Skeletal muscle satellite cell (primary cell): ENCODE measurements around the gene C2orf78. TPM values are rescaled to one million over a fixed set of nuclear protein-coding genes. Genes with fewer than 3 reads are reported as not detected.
"Not testable (repeated sequence)": the region's sequence is repeated elsewhere in the genome, so short reads cannot be mapped to it uniquely, and the experiment has no call there.

ENCODE experiments used
- H3K27me3 ChIP-seq: 2 replicates; pipeline ENCODE4 v1.7.0; 2013; ENCODE audit warnings: low read length; ENCODE audit not compliant: control insufficient read depth, insufficient read depth
- H3K36me3 ChIP-seq: 2 replicates; pipeline ENCODE4 v1.7.0; 2013; ENCODE audit warnings: mild to moderate bottlenecking, control low read depth, low read length; ENCODE audit not compliant: insufficient read depth
- H3K4me1 ChIP-seq: 2 replicates; pipeline ENCODE4 v1.7.0; 2013; ENCODE audit warnings: low read length; ENCODE audit not compliant: control insufficient read depth, insufficient read depth
- H3K4me2 ChIP-seq: 2 replicates; pipeline ENCODE4 v1.7.0; 2013; ENCODE audit warnings: mild to moderate bottlenecking, low read length
- H3K4me3 ChIP-seq: 2 replicates; pipeline ENCODE4 v1.7.0; 2013; ENCODE audit warnings: low read length
- H3K9ac ChIP-seq: 2 replicates; pipeline ENCODE4 v1.7.0; 2013; ENCODE audit warnings: mild to moderate bottlenecking, low read depth, low read length, moderate library complexity
- H3K9me3 ChIP-seq: replicated peaks from 2 replicates; pipeline ENCODE4 v1.7.0; 2013; ENCODE audit warnings: mild to moderate bottlenecking, control low read depth, low read length
- total RNA-seq: library from RNA; depleted of rRNA; stranded (reverse); fragments of >200 nt; gene quantifications from 2 replicates; pipeline ENCODE4 v1.2.3, GENCODE V29; 2012; rRNA removed

The C2orf78 gene
- total RNA-seq, result not detected in 2 replicates

GRCh38 chr2:73783883-73784282, at the start of gene C2orf78:
Gene C2orf78 (plus strand): TSS chr2:73784183. CDS start chr2:73784310, 127 bp downstream.
- H3K9ac ChIP-seq, H3K27me3 ChIP-seq: not testable (repeated sequence)

DNA sequence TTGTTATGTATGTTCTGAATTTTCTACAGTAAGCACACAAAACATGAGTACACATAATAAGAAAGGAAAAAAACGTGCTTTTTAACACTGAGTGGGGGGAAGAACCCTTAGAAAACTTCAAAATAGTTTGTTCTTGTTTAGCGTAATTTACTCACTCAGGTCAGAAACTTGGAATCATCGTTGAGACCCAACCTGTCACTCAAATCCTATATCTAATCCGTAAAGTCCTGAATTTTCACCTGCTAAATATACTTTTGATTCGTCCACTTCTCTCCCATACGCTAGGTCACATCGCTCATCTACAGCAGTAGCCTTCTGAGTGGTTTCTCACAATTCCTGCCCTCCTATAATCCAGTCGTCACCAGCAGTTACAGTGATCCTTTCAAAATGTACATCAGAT, 47.6 kb upstream of the C2orf78 start:
- peak overlapping the region; percentile 85 for H3K9ac ChIP-seq
- peak overlapping the region; percentile 92 for H3K4me2 ChIP-seq
- H3K4me1 ChIP-seq, result peaks cover 13% of the 10 kb centered on the region
- no peaks in the 10 kb centered on the region for H3K27me3 ChIP-seq
- peaks cover 17% of the 10 kb centered on the region for H3K36me3 ChIP-seq
- peak overlapping the region; percentile 86 for H3K4me3 ChIP-seq
- no peaks in the 10 kb centered on the region for H3K9me3 ChIP-seq

More at GRCh38 chr2:73783883-73784282, at the start of gene C2orf78:
- H3K4me2 ChIP-seq, H3K4me3 ChIP-seq, H3K36me3 ChIP-seq, H3K4me1 ChIP-seq, H3K9me3 ChIP-seq: not testable (repeated sequence)

- Histone ChIP-seq H3K4me1 (peaks cover 13% of the 10 kb centered on the region), H3K4me2 (peak within 1 kb of the TSS; percentile 92), H3K27me3 (no peaks in the 10 kb centered on the region), H3K4me3 (peak within 1 kb of the TSS; percentile 86), H3K9me3 (no peaks in the 10 kb centered on the region), H3K9ac (peak within 1 kb of the TSS; percentile 85), H3K36me3 (peaks cover 19% of the 10 kb centered on the region)
These were observed 46.9 kb upstream of the C2orf78 start, which contains the start of gene TPRKB for GRCh38 chr2:73736855-73737779. Gene TPRKB (minus strand): TSS chr2:73737345. CDS start chr2:73734569, 2,776 bp downstream.

- no peak overlapping the region for H3K9ac ChIP-seq
- H3K9me3 ChIP-seq, result no peaks in the 10 kb centered on the region
- peaks cover 13% of the 10 kb centered on the region for H3K36me3 ChIP-seq
- no peaks in the 10 kb centered on the region for H3K27me3 ChIP-seq
- H3K4me3 ChIP-seq, result no peak overlapping the region
- no peak overlapping the region for H3K4me2 ChIP-seq
- peaks cover 13% of the 10 kb centered on the region for H3K4me1 ChIP-seq
These were observed 44.9 kb upstream of the C2orf78 start for GRCh38 chr2:73739101-73739500.

GRCh38 chr2:73740767-73741166, 43.2 kb upstream of the C2orf78 start:
- Histone ChIP-seq H3K9ac (no peak overlapping the region), H3K4me2 (no peak overlapping the region), H3K9me3 (no peaks in the 10 kb centered on the region), H3K4me3 (no peak overlapping the region), H3K36me3 (peaks cover 8% of the 10 kb centered on the region), H3K27me3 (no peaks in the 10 kb centered on the region), H3K4me1 (peaks cover 12% of the 10 kb centered on the region)

GRCh38 chr2:73746015-73746876, 37.7 kb upstream of the C2orf78 start:
- no peak overlapping the region for H3K4me3 ChIP-seq
- no peaks in the 10 kb centered on the region for H3K4me1 ChIP-seq
- H3K4me2 ChIP-seq, result no peak overlapping the region
- no peak overlapping the region for H3K9ac ChIP-seq
- no peaks in the 10 kb centered on the region for H3K27me3 ChIP-seq
- H3K36me3 ChIP-seq, result peaks cover 26% of the 10 kb centered on the region
- H3K9me3 ChIP-seq, result no peaks in the 10 kb centered on the region

- peaks cover 22% of the 10 kb centered on the region for H3K36me3 ChIP-seq
- no peaks in the 10 kb centered on the region for H3K27me3 ChIP-seq
- no peak overlapping the region for H3K4me2 ChIP-seq
- H3K9ac ChIP-seq, result no peak overlapping the region
- H3K4me3 ChIP-seq, result no peak overlapping the region
- no peaks in the 10 kb centered on the region for H3K9me3 ChIP-seq
- H3K4me1 ChIP-seq, result no peaks in the 10 kb centered on the region
These were observed 37.1 kb upstream of the C2orf78 start for GRCh38 chr2:73746877-73747208.

DNA sequence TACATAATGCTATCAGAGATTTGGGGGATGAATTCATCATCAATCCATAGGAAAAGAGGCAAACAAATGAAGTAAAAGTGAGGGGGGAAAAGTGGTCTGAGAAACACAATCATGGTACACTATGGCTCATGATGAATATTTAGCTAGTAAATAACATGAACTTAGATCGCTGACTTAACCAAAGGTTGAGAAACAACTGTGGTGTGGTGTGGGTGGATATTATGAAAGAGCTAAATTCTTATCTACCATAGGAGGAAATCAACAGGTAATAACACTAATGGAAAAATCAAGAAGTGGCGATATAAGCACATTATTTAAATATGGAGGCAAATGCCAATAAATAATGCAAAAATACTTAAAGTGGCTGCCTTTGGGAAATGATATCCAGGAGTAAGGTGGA, 34.7 kb upstream of the C2orf78 start:
- Histone ChIP-seq H3K4me3 (no peak overlapping the region), H3K27me3 (no peaks in the 10 kb centered on the region), H3K36me3 (peaks cover 31% of the 10 kb centered on the region), H3K9ac (no peak overlapping the region), H3K4me1 (no peaks in the 10 kb centered on the region), H3K9me3 (no peaks in the 10 kb centered on the region), H3K4me2 (no peak overlapping the region)

DNA sequence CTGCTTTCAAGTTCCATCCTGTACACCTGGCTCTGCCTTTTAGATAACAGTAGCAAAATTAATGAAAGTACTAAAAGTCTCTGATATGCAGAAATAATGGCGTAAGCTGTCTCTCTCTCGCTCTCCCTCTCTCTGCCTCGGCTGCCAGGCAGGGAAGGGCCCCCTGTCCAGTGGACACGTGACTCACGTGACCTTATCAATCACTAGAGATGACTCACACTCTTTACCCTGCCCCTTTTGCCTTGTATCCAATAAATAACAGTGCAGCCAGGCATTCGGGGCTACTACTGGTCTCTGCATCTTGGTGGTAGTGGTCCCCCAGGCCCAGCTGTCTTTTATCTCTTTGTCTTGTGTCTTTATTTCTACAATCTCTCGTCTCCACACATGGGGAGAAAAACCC, 29.7 kb upstream of the C2orf78 start:
- not testable (repeated sequence) for H3K9me3 ChIP-seq, H3K27me3 ChIP-seq, H3K4me2 ChIP-seq, H3K4me3 ChIP-seq, H3K4me1 ChIP-seq, H3K9ac ChIP-seq
- peaks cover 41% of the 10 kb centered on the region for H3K36me3 ChIP-seq

DNA sequence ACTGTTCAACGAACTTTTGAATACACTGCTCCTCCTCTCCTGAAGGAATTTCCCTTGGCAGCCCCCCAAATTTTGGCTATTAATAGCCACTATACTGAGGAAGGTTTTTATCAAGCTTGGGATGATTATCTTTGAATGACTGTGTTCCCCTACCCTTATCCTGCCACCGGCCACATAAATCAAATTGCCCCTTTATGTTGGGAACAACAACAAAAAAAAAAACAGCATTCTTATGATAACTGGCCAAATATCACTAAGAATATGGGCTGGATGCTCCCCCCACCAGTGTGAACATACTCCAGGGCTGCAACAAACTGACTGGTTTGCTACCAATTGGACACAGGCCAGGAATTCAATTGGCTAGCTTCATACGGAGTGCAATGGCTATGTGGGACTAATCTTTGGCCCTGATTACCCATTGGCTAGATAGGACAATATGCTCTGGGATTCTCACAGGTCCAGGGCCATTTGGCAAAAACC, 24.7 kb upstream of the C2orf78 start:
- no peaks in the 10 kb centered on the region for H3K27me3 ChIP-seq
- H3K4me1 ChIP-seq, result no peaks in the 10 kb centered on the region
- no peak overlapping the region for H3K4me3 ChIP-seq
- H3K9ac ChIP-seq, result no peak overlapping the region
- H3K9me3 ChIP-seq, result no peaks in the 10 kb centered on the region
- no peak overlapping the region for H3K4me2 ChIP-seq
- peaks cover 63% of the 10 kb centered on the region for H3K36me3 ChIP-seq

GRCh38 chr2:73759904-73760303, 24.1 kb upstream of the C2orf78 start:
- Histone ChIP-seq H3K4me3 (no peak overlapping the region), H3K4me2 (no peak overlapping the region), H3K4me1 (no peaks in the 10 kb centered on the region), H3K9ac (no peak overlapping the region), H3K27me3 (no peaks in the 10 kb centered on the region), H3K9me3 (no peaks in the 10 kb centered on the region), H3K36me3 (peaks cover 67% of the 10 kb centered on the region)
